A549 (cell line): ENCODE data around the gene SERPINA6. TPM values are rescaled to one million over a fixed set of nuclear protein-coding genes. Genes with fewer than 3 reads are reported as not detected.

Experiments
- ATAC-seq, 2 experiments: fragments of 200-7000 bp in 1 of 2; fragments of >200 bp in 1 of 2; cut with Nextera tagmentation in 1 of 2; cut with Tn5 transposase in 1 of 2; 3 replicates each; pipeline versions ENCODE4 v1.8.0 to v1.9.1; 2018 to 2020; ENCODE audit warnings: mild to moderate bottlenecking in 1 of 2, moderate library complexity in 1 of 2
- CTCF ChIA-PET: fragments of 300-600 bp; sonication (Branson Sonifier 250); formaldehyde crosslinking; extraction: SDS; loops from one replicate; lab custom pipeline; 2021; ENCODE audit warnings: antibody characterized with exemption, inconsistent platforms; lab: Yijun Ruan, JAX
- POLR2A ChIA-PET: fragments of 350-600 bp; formaldehyde crosslinking; extraction: SDS; loops from one replicate; lab custom pipeline; 2021; ENCODE audit warnings: antibody characterized with exemption, inconsistent platforms; lab: Yijun Ruan, JAX
- DNase-seq, 2 experiments: peaks; one replicate each; pipeline versions ENCODE4 v3.0.0 to v3.0.0-alpha.2; 2011 to 2016; ENCODE audit warnings: low read depth in 1 of 2, low spot score in 1 of 2
- FAIRE-seq: peaks from 2 replicates; lab custom pipeline; 2011; peaks lifted over from hg19 to GRCh38; lab: Jason Lieb, UNC
- H3K27ac ChIP-seq, 2 experiments: fragments of >200 bp; sonication (Bioruptor Twin); formaldehyde crosslinking; 3 replicates each; pipeline ENCODE4 v1.5.1; 2016 to 2017
- H3K4me1 ChIP-seq: fragments of >200 bp; sonication (Bioruptor Twin); formaldehyde crosslinking; 3 replicates; pipeline ENCODE4 v1.6.1; 2016
- H3K4me2 ChIP-seq: fragments of >200 bp; sonication (Bioruptor Twin); formaldehyde crosslinking; 3 replicates; pipeline ENCODE4 v1.6.1; 2016
- H3K4me3 ChIP-seq: fragments of >200 bp; sonication (Bioruptor Twin); formaldehyde crosslinking; 3 replicates; pipeline ENCODE4 v1.5.1; 2016
- H3K9me3 ChIP-seq: fragments of >200 bp; sonication (Bioruptor Twin); formaldehyde crosslinking; 3 replicates; pipeline ENCODE4 v1.6.1; 2016
- ATOH8 ChIP-seq: fragments of 250-450 bp; sonication (Bioruptor Pico); IDR thresholded peaks from 2 replicates; pipeline ENCODE4 v1.5.0; 2020; ENCODE audit warnings: low read depth, mild to moderate bottlenecking, moderate library complexity
- BHLHE40 ChIP-seq: IDR thresholded peaks from 2 replicates; pipeline ENCODE4 v1.6.1; 2012; ENCODE audit warnings: low read depth, low read length, inconsistent platforms
- CBX2 ChIP-seq: fragments of 200-600 bp; sonication (generic); IDR thresholded peaks from 2 replicates; pipeline ENCODE4 v1.6.1; 2016; ENCODE audit warnings: low read depth, mild to moderate bottlenecking, borderline replicate concordance
- CHD4 ChIP-seq: fragments of 200-600 bp; sonication (generic); IDR thresholded peaks from 2 replicates; pipeline ENCODE4 v1.6.1; 2016; ENCODE audit warnings: antibody characterized with exemption, mild to moderate bottlenecking, borderline replicate concordance
- EHMT2 ChIP-seq: fragments of 200-600 bp; sonication (generic); IDR thresholded peaks from 2 replicates; pipeline ENCODE4 v1.6.1; 2016; ENCODE audit warnings: antibody characterized with exemption, low read depth, mild to moderate bottlenecking, moderate library complexity
- EP300 ChIP-seq, 2 experiments: fragments of >200 bp; sonication (Bioruptor Twin); formaldehyde crosslinking; IDR thresholded peaks; 2 replicates in 1 of 2; 3 replicates in 1 of 2; pipeline ENCODE4 v1.6.1; 2016 to 2017
- ESRRA ChIP-seq: fragments of 150-350 bp; IDR thresholded peaks from 2 replicates; pipeline ENCODE4 v1.6.1; 2014; ENCODE audit warnings: mild to moderate bottlenecking, low read length, borderline replicate concordance
- FOSB ChIP-seq: fragments of 250-450 bp; sonication (Bioruptor Pico); IDR thresholded peaks from 2 replicates; pipeline ENCODE4 v1.5.0; 2020; ENCODE audit warnings: mild to moderate bottlenecking, moderate library complexity
- FOXS1 ChIP-seq: fragments of 250-450 bp; sonication (Bioruptor Pico); IDR thresholded peaks from 2 replicates; pipeline ENCODE4 v1.5.0; 2020; ENCODE audit warnings: mild to moderate bottlenecking, moderate library complexity
- HDAC2 ChIP-seq: fragments of 200-600 bp; sonication (generic); IDR thresholded peaks from 2 replicates; pipeline ENCODE4 v1.6.1; 2016
- HES2 ChIP-seq: fragments of >200 bp; sonication (Bioruptor Twin); formaldehyde crosslinking; IDR thresholded peaks from 2 replicates; pipeline ENCODE4 v1.6.1; 2016
- HOXA7 ChIP-seq: fragments of 250-450 bp; sonication (Bioruptor Pico); IDR thresholded peaks from 2 replicates; pipeline ENCODE4 v1.5.0; 2020; ENCODE audit warnings: mild to moderate bottlenecking, moderate library complexity
- HOXB13 ChIP-seq: fragments of 250-450 bp; sonication (Bioruptor Pico); IDR thresholded peaks from 2 replicates; pipeline ENCODE4 v1.5.0; 2020; ENCODE audit warnings: low read depth, mild to moderate bottlenecking, moderate library complexity
- JUN ChIP-seq, 2 experiments: fragments of >200 bp; sonication (Bioruptor Twin); formaldehyde crosslinking; IDR thresholded peaks; 2 replicates in 1 of 2; 3 replicates in 1 of 2; pipeline ENCODE4 v1.6.1; 2016 to 2017
- KDM1A ChIP-seq: fragments of 200-600 bp; sonication (generic); IDR thresholded peaks from 2 replicates; pipeline ENCODE4 v1.6.1; 2016; ENCODE audit warnings: low read depth, mild to moderate bottlenecking
- KDM5A ChIP-seq: fragments of 200-600 bp; sonication (generic); IDR thresholded peaks from 2 replicates; pipeline ENCODE4 v1.6.1; 2016; ENCODE audit warnings: antibody characterized with exemption, mild to moderate bottlenecking
- MAX ChIP-seq: IDR thresholded peaks from 2 replicates; pipeline ENCODE4 v1.6.1; 2012
- NFE2L2 ChIP-seq: fragments of 150-350 bp; conservative IDR thresholded peaks from 2 replicates; pipeline ENCODE4 v1.6.1; 2014; ENCODE audit warnings: low read length
- NPAS2 ChIP-seq: fragments of 250-450 bp; sonication (Bioruptor Pico); IDR thresholded peaks from 2 replicates; pipeline ENCODE4 v1.8.0; 2022; ENCODE audit warnings: mild to moderate bottlenecking, moderate library complexity, borderline replicate concordance
- NR3C1 ChIP-seq: fragments of >200 bp; sonication (Bioruptor Twin); formaldehyde crosslinking; IDR thresholded peaks from 3 replicates; pipeline ENCODE4 v1.6.1; 2017
- PHF8 ChIP-seq: fragments of 200-600 bp; sonication (generic); IDR thresholded peaks from 2 replicates; pipeline ENCODE4 v1.6.1; 2016; ENCODE audit warnings: low read depth, mild to moderate bottlenecking, antibody characterized with exemption, moderate library complexity, borderline replicate concordance
- POLR2A ChIP-seq: IDR thresholded peaks from 2 replicates; pipeline ENCODE4 v1.6.1; 2012; ENCODE audit warnings: mild to moderate bottlenecking, low read length
- POLR2AphosphoS2 ChIP-seq: conservative IDR thresholded peaks from 2 replicates; pipeline ENCODE4 v1.6.1; 2012; ENCODE audit warnings: low read length, improper control_type of control experiment, inconsistent platforms
- RAD21 ChIP-seq, 2 experiments: fragments of >200 bp in 1 of 2; sonication (Bioruptor Twin) in 1 of 2; formaldehyde crosslinking in 1 of 2; IDR thresholded peaks in 1 of 2; conservative IDR thresholded peaks in 1 of 2; 2 replicates in 1 of 2; 3 replicates in 1 of 2; pipeline ENCODE4 v1.6.1; 2012 to 2018; ENCODE audit warnings: inconsistent platforms in 1 of 2
- REST ChIP-seq: fragments of 200-600 bp; sonication (generic); IDR thresholded peaks from 2 replicates; pipeline ENCODE4 v1.6.1; 2016; ENCODE audit warnings: antibody characterized with exemption, mild to moderate bottlenecking, moderate library complexity
- RFX5 ChIP-seq: fragments of 450-650 bp; IDR thresholded peaks from 2 replicates; pipeline ENCODE4 v1.7.1; 2014; ENCODE audit warnings: antibody characterized with exemption, mild to moderate bottlenecking, moderate library complexity
- TFCP2L1 ChIP-seq: fragments of 250-450 bp; sonication (Bioruptor Pico); IDR thresholded peaks from 2 replicates; pipeline ENCODE4 v1.5.0; 2021; ENCODE audit warnings: mild to moderate bottlenecking
- ZSCAN20 ChIP-seq: fragments of 250-450 bp; sonication (Bioruptor Pico); IDR thresholded peaks from 2 replicates; pipeline ENCODE4 v1.8.0; 2022; ENCODE audit warnings: mild to moderate bottlenecking, moderate library complexity
- WGBS: methylation state at CpG from one replicate; pipeline ENCODE4 v1.1.6; 2017; ENCODE audit errors: missing lambda C conversion rate; 5-methylcytosine and 5-hydroxymethylcytosine counted together
- polyA plus RNA-seq, 4 experiments: library from polyadenylated mRNA; depleted of rRNA in 3 of 4; stranded (reverse); fragments of >200 nt; fragmentation: RNase III in 1 of 4; extraction: RNeasy Plus Mini Kit Qiagen cat#74134 plus additional on column Dnase treatment in 1 of 4; gene quantifications; 2 replicates in 3 of 4; 3 replicates in 1 of 4; pipeline ENCODE4 v1.2.3, GENCODE V29; 2011 to 2017

SERPINA6 gene
- polyA plus RNA-seq, 2 of the 4 experiments (the other 2 are of a cell fraction): 0.43 to 1.8 TPM

GRCh38 chr14:94304243-94304642 lies 18.9 kb downstream of the SERPINA6 start:
- TF ChIP-seq FOSB (CRISPR knock-in tag): no peak
- no peak for TF ChIP-seq MAX
- TF ChIP-seq NFE2L2: no peak
- no peak for TF ChIP-seq KDM5A
- no peak for TF ChIP-seq EP300 (IDR thresholded peaks at IDR 0.05)
- no peak for TF ChIP-seq ESRRA
- no peak for TF ChIP-seq HES2
- no peak for TF ChIP-seq ZSCAN20 (CRISPR knock-in tag)
- ChIA-PET CTCF (interaction anchor here (1.5 kb wide), 1 partner anchor 123 kb away, joined by 3 read pairs; no protein-coding TSS in a partner anchor), POLR2A (no interaction called here)
- no peak overlapping the region for H3K27ac ChIP-seq
- H3K4me2 ChIP-seq: no peak overlapping the region
- DNase-seq: no peak
- FAIRE-seq: no peak
- no peaks in the 10 kb centered on the region for H3K4me1 ChIP-seq
- ATAC-seq: no peak
- H3K4me3 ChIP-seq: no peak overlapping the region
- 38% methylated on average over 6 of the region's 6 CpGs for WGBS
- H3K9me3 ChIP-seq: peaks cover 6% of the 10 kb centered on the region; the same call in 2 of the 3 replicates

- Histone ChIP-seq H3K27ac (no peak overlapping the region), H3K4me1 (no peaks in the 10 kb centered on the region), H3K4me3 (no peak overlapping the region), H3K9me3 (peaks cover 2% of the 10 kb centered on the region; the same call in 2 of the 3 replicates), H3K4me2 (no peak overlapping the region)
- ATAC-seq (no peak), FAIRE-seq (no peak), DNase-seq (no peak)
- ChIA-PET CTCF (interaction anchor here (1.5 kb wide), 1 partner anchor 122 kb away, joined by 3 read pairs; no protein-coding TSS in a partner anchor), POLR2A (no interaction called here)
- 48% methylated on average over 5 of the region's 7 CpGs for WGBS
- no peak for TF ChIP-seq CBX2
- no peak for TF ChIP-seq HOXA7 (CRISPR knock-in tag)
- TF ChIP-seq HOXB13 (CRISPR knock-in tag): no peak
- TF ChIP-seq NPAS2 (CRISPR knock-in tag): no peak
- no peak for TF ChIP-seq PHF8
- no peak for TF ChIP-seq NR3C1
- no peak for TF ChIP-seq TFCP2L1 (CRISPR knock-in tag)
- no peak for TF ChIP-seq EP300 (IDR thresholded peaks at IDR 0.05)
- TF ChIP-seq ESRRA: no peak
- no peak for TF ChIP-seq FOXS1
- no peak for TF ChIP-seq RAD21 (conservative IDR thresholded peaks at IDR 0.05 in 1 of 2, IDR thresholded peaks at IDR 0.05 in 1 of 2)
- no peak for TF ChIP-seq EHMT2
- TF ChIP-seq JUN (IDR thresholded peaks at IDR 0.05): no peak
- TF ChIP-seq POLR2A: no peak
- TF ChIP-seq BHLHE40: no peak
- no peak for TF ChIP-seq KDM5A
- TF ChIP-seq ATOH8 (CRISPR knock-in tag): no peak
- no peak for TF ChIP-seq CHD4
- TF ChIP-seq HDAC2: no peak
Observed at GRCh38 chr14:94303111-94303510, 20.0 kb downstream of the SERPINA6 start.

GRCh38 chr14:94298130-94298529 lies 25.0 kb downstream of the SERPINA6 start:
- CTCF ChIA-PET: interaction anchor here (0.8 kb wide), 1 partner anchor 118 kb away, joined by 4 read pairs; no protein-coding TSS in a partner anchor

More at GRCh38 chr14:94298130-94298529, 25.0 kb downstream of the SERPINA6 start:
- POLR2A ChIA-PET: no interaction called here
- 43% methylated on average over 15 of the region's 15 CpGs for WGBS
- Histone ChIP-seq H3K4me1 (no peaks in the 10 kb centered on the region), H3K4me3 (no peak overlapping the region), H3K4me2 (no peak overlapping the region), H3K27ac (no peak overlapping the region), H3K9me3 (no peaks in the 10 kb centered on the region)
- no peak for DNase-seq
- no peak for FAIRE-seq
- ATAC-seq: no peak
- TF ChIP-seq POLR2AphosphoS2: no peak
- TF ChIP-seq FOSB (CRISPR knock-in tag): no peak
- no peak for TF ChIP-seq KDM1A
- no peak for TF ChIP-seq RFX5
- TF ChIP-seq REST: no peak
- TF ChIP-seq NPAS2 (CRISPR knock-in tag): no peak
